Activated T-helper 1 cell treated with Interleukin-2 at 50 U/mL for 16 hours (primary cell): Measurements from ENCODE around the gene PPP1R3E.

Source experiments
- DNase-seq: peaks from one replicate; pipeline ENCODE4 v3.0.0-alpha.2; 2020; ENCODE audit warnings: low read depth

The PPP1R3E gene

DNA sequence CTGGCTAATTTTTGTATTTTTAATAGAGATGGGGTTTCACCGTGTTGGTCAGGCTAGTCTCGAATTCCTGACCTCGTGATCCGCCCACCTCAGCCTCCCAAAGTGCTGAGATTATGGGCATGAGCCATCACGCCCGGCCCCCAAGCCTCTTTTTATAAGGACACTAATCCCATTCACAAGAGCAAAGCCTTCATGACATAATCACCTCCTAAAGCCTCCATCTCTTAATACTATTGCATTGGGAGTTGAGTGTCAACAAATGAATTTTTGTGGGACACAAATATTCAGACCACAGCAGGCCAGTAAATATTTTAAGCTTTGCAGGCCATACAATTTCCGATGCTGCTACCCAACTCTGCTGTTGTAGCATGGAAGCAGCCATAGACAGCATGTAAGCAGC, 54.1 kb downstream of the PPP1R3E start:
- no peak for DNase-seq
